GM12878 (cell line): Measurements from ENCODE around the gene PTEN. TPM values are rescaled to one million over a fixed set of nuclear protein-coding genes. Genes with fewer than 3 reads are reported as not detected.

Experiments used
- ATAC-seq: fragments of 200-7000 bp; cut with Tn5 transposase; 3 replicates; pipeline ENCODE4 v1.9.1; 2020; ENCODE audit warnings: mild to moderate bottlenecking, moderate library complexity
- BruUV-seq: library from RNA; stranded (reverse); fragments of 400-500 nt; replicated peaks from 2 replicates; lab custom pipeline; 2021; lab: Mats Ljungman, UMichigan
- CTCF ChIA-PET: fragments of 300-600 bp; sonication (Branson Sonifier 250); formaldehyde crosslinking; extraction: SDS; loops from one replicate; lab custom pipeline; 2021; ENCODE audit warnings: inconsistent platforms; lab: Yijun Ruan, JAX
- POLR2A ChIA-PET: fragments of 350-600 bp; formaldehyde crosslinking; extraction: SDS; loops from one replicate; lab custom pipeline; 2021; ENCODE audit warnings: inconsistent platforms; lab: Charles Lee
- RAD21 ChIA-PET: fragments of 300-600 bp; sonication (Branson Sonifier 250); formaldehyde crosslinking; loops from one replicate; lab custom pipeline; 2023; ENCODE audit warnings: antibody characterized with exemption; ENCODE audit not compliant: unreplicated experiment; lab: Charles Lee
- SMC1A ChIA-PET: fragments of 300-600 bp; sonication (Branson Sonifier 250); formaldehyde crosslinking; loops from one replicate; lab custom pipeline; 2023; ENCODE audit not compliant: unreplicated experiment, uncharacterized antibody; lab: Charles Lee
- DNase-seq: peaks from one replicate; pipeline ENCODE4 v3.0.0-alpha.2; 2011; ENCODE audit warnings: low read depth, low spot score
- FAIRE-seq: peaks from 3 replicates; lab custom pipeline; 2011; peaks lifted over from hg19 to GRCh38; lab: Jason Lieb, UNC
- H2AFZ ChIP-seq: 2 replicates; pipeline ENCODE4 v1.6.0; 2011; ENCODE audit warnings: low read depth, low read length, control low read depth; ENCODE audit not compliant: control insufficient read depth
- H3K27ac ChIP-seq: 2 replicates; pipeline ENCODE4 v1.5.1; 2011; ENCODE audit warnings: control low read depth; ENCODE audit not compliant: control insufficient read depth, insufficient read depth
- H3K27me3 ChIP-seq, 2 experiments: replicated peaks in 1 of 2; 2 replicates each; pipeline versions ENCODE4 v1.6.0 to v1.6.1; 2011; ENCODE audit warnings: low read length in 1 of 2; ENCODE audit not compliant: control insufficient read depth in 2 of 2, insufficient read depth in 2 of 2
- H3K36me3 ChIP-seq, 2 experiments: 2 replicates each; pipeline ENCODE4 v1.5.1; 2011; ENCODE audit warnings: low read length in 1 of 2; ENCODE audit not compliant: control insufficient read depth in 2 of 2, insufficient read depth in 2 of 2
- H3K4me1 ChIP-seq: 2 replicates; pipeline ENCODE4 v1.6.1; 2011; ENCODE audit warnings: mild to moderate bottlenecking, low read length, moderate library complexity, mixed read lengths; ENCODE audit not compliant: control insufficient read depth, insufficient read depth
- H3K4me2 ChIP-seq: 2 replicates; pipeline ENCODE4 v1.6.0; 2011; ENCODE audit warnings: control low read depth; ENCODE audit not compliant: control insufficient read depth, insufficient read depth
- H3K4me3 ChIP-seq: fragments of 200-600 bp; sonication (generic); 2 replicates; pipeline ENCODE4 v1.5.1; 2016
- H3K79me2 ChIP-seq: 2 replicates; pipeline ENCODE4 v1.6.0; 2011; ENCODE audit warnings: low read length; ENCODE audit not compliant: control insufficient read depth, insufficient read depth
- H3K9ac ChIP-seq: 2 replicates; pipeline ENCODE4 v1.8.0; 2011; ENCODE audit warnings: low read length, control low read depth, mixed read lengths; ENCODE audit not compliant: control insufficient read depth, insufficient read depth
- H3K9me3 ChIP-seq: replicated peaks from 3 replicates; pipeline ENCODE4 v1.5.1; 2011; ENCODE audit warnings: mild to moderate bottlenecking, low read length; ENCODE audit not compliant: control insufficient read depth, insufficient read depth
- H4K20me1 ChIP-seq: 2 replicates; pipeline ENCODE4 v1.6.0; 2011; ENCODE audit not compliant: control insufficient read depth, insufficient read depth
- EGR1 ChIP-seq, 2 experiments: IDR thresholded peaks; 1 replicate in 1 of 2; 2 replicates in 1 of 2; pipeline ENCODE4 v1.6.1; 2011 to 2012; ENCODE audit warnings: low read depth in 2 of 2, low read length in 2 of 2, borderline replicate concordance in 1 of 2, mild to moderate bottlenecking in 1 of 2, moderate library complexity in 1 of 2
- EP300 ChIP-seq, 2 experiments: fragments of 150-350 bp in 1 of 2; IDR thresholded peaks; 2 replicates each; pipeline ENCODE4 v1.6.1; 2011 to 2012; ENCODE audit warnings: low read depth in 2 of 2, low read length in 2 of 2, borderline replicate concordance in 1 of 2, improper control_type of control experiment in 1 of 2, inconsistent platforms in 1 of 2; ENCODE audit not compliant: control insufficient read depth in 1 of 2
- FOS ChIP-seq: IDR thresholded peaks from 3 replicates; pipeline ENCODE4 v1.6.1; 2011; ENCODE audit warnings: borderline replicate concordance; ENCODE audit not compliant: insufficient read length; ENCODE audit errors: extremely low read depth
- LARP7 ChIP-seq: fragments of 450-650 bp; IDR thresholded peaks from 2 replicates; pipeline ENCODE4 v1.6.1; 2017; ENCODE audit warnings: mild to moderate bottlenecking
- PML ChIP-seq: IDR thresholded peaks from 2 replicates; pipeline ENCODE4 v1.6.1; 2012; ENCODE audit warnings: low read length, inconsistent platforms
- POLR2A ChIP-seq: IDR thresholded peaks from 2 replicates; pipeline ENCODE4 v1.6.1; 2011; ENCODE audit warnings: low read depth, mild to moderate bottlenecking, low read length
- POU2F2 ChIP-seq: IDR thresholded peaks from 3 replicates; pipeline ENCODE4 v1.6.1; 2011; ENCODE audit warnings: low read depth, mild to moderate bottlenecking, low read length, borderline replicate concordance
- RAD51 ChIP-seq: fragments of 450-650 bp; IDR thresholded peaks from 2 replicates; pipeline ENCODE4 v1.6.1; 2016; ENCODE audit warnings: moderate library complexity, mild to moderate bottlenecking, inconsistent platforms
- RCOR1 ChIP-seq: conservative IDR thresholded peaks from 2 replicates; pipeline ENCODE4 v1.6.1; 2012; ENCODE audit warnings: low read depth, low read length, improper control_type of control experiment
- RFX5 ChIP-seq: IDR thresholded peaks from 2 replicates; pipeline ENCODE4 v1.6.1; 2011; ENCODE audit warnings: low read depth, low read length, improper control_type of control experiment
- SMAD5 ChIP-seq: IDR thresholded peaks from 2 replicates; pipeline ENCODE4 v1.6.1; 2016; ENCODE audit warnings: antibody characterized with exemption, low read depth
- TCF12 ChIP-seq: IDR thresholded peaks from 2 replicates; pipeline ENCODE4 v1.6.1; 2011; ENCODE audit warnings: low read depth, mild to moderate bottlenecking, low read length
- ZZZ3 ChIP-seq: IDR thresholded peaks from 2 replicates; pipeline ENCODE4 v1.6.1; 2011; ENCODE audit warnings: low read depth; ENCODE audit not compliant: control insufficient read depth, insufficient read length
- WGBS: methylation state at CpG from one replicate; pipeline ENCODE4 v1.1.6; 2016; ENCODE audit warnings: low lambda C conversion rate; ENCODE audit not compliant: insufficient replicate concordance, insufficient coverage; ENCODE audit errors: missing lambda C conversion rate; 5-methylcytosine and 5-hydroxymethylcytosine counted together
- in situ Hi-C: fragments of 300-500 bp; cut with MboI; formaldehyde crosslinking; loops from 9 replicates; pipeline ENCODE4 v1.14.3; 2018; ENCODE audit warnings: mixed read lengths
- intact Hi-C: fragments of 100-400 bp; cut with micrococcal nuclease; formaldehyde crosslinking; loops from one replicate; pipeline ENCODE4 v1.14.2; 2022; ENCODE audit not compliant: unreplicated experiment
- polyA plus RNA-seq, 11 experiments: library from polyadenylated mRNA; depleted of rRNA in 4 of 11; unstranded in 6 of 11; stranded (reverse) in 5 of 11; fragments of >200 nt; fragmentation: Nextera tagmentation in 4 of 11; fragmentation: Illumina TruSeq in 1 of 11; extraction: Ambion mirVana in 4 of 11; extraction: Trizol in 1 of 11; gene quantifications; 1 replicate in 1 of 11; 2 replicates in 10 of 11; pipeline versions ENCODE4 v1.2.1 to v1.2.3, GENCODE V29; 2011 to 2016; ENCODE audit warnings: inconsistent platforms in 2 of 11, missing spikeins in 2 of 11, low read depth in 1 of 11
- total RNA-seq, 4 experiments: library from RNA; depleted of rRNA in 3 of 4; stranded (reverse); fragments of >200 nt in 3 of 4; fragmentation: Illumina TruSeq in 1 of 4; extraction: Trizol in 1 of 4; gene quantifications; 2 replicates each; pipeline versions ENCODE4 v1.2.1 to v1.2.3, GENCODE V29; 2013 to 2021
- TF ChIP-seq, protein P1 (sequence below): IDR thresholded peaks from 2 replicates; pipeline ENCODE4 v1.6.1; 2012; ENCODE audit warnings: mild to moderate bottlenecking, low read depth, low read length

The PTEN gene
- total and polyA plus RNA-seq, 10 of the 15 experiments (the other 5 are each of a cell fraction or from before 2014, with no cell fraction given): 26.1 to 175 (median 58.1) TPM

DNA sequence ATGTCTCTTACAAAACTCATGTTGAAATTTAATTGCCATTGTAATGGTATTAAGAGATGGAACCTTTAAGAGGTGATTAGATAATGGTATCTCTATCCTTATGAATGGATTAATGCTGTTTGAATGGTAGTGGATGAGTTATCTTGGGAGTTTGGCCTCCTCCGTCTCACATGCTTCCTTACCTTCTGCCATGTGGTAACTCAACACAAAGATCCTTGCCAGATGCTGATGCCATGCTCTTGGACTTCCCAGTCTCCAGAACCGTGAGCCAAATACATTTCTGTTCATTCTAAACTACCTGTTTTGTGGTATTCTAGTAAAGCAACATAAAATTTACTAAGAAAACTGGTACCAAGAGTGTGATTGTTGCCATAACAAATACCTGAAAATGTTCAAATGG lies 23.2 kb downstream of the PTEN start:
- H3K36me3 ChIP-seq: peaks cover 2 to 21% of the 10 kb centered on the region in 2 experiments
- POLR2A ChIA-PET: no interaction called here

DNA sequence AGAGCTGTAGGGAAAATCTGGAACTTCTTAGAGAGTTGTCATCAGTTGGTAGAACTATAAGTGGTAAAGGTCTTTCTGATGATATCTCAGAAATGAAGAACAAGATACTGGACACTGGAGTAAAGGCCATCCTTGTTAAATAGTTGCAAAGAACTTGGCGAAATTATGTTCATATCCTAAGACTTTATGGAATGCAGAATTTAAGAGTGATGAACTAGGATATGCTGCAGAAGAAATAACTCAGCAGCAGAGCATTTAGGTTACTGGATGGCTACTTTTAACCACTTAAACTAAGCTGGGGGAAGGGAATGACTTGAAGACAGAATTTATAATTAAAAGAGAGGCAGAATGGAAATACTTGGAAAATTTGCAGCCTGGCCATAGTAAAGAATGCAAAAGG lies 23.7 kb downstream of the PTEN start:
- SMC1A ChIA-PET: interaction anchor here (0.9 to 2.4 kb wide), 3 partner anchors 25 to 29 kb away, joined by 3 to 6 read pairs (median 4); no protein-coding TSS in a partner anchor
- 100% methylated on average over 1 of the region's 1 CpG for WGBS
- no peak overlapping the region for H3K4me2 ChIP-seq
- peaks cover 7% of the 10 kb centered on the region; the same call in 2 of the 3 replicates for H3K9me3 ChIP-seq
- CTCF ChIA-PET: no interaction called here
- peaks cover 5% of the 10 kb centered on the region; the same call in 1 of the 2 replicates for H4K20me1 ChIP-seq
- intact Hi-C loops (no loop called here), in situ Hi-C loops (no loop called here)
- POLR2A ChIA-PET: no interaction called here
- TF ChIP-seq FOS: no peak
- no peak for TF ChIP-seq RFX5
- no peak for TF ChIP-seq EP300 (IDR thresholded peaks at IDR 0.05; ENCODE audit: borderline replicate concordance in 1 of 2, control insufficient read depth in 1 of 2, low read depth in 2 of 2, low read length in 2 of 2)
- no peak for TF ChIP-seq LARP7
- no peak for TF ChIP-seq RAD51
- no peak for TF ChIP-seq PML
- TF ChIP-seq, protein P1, sequence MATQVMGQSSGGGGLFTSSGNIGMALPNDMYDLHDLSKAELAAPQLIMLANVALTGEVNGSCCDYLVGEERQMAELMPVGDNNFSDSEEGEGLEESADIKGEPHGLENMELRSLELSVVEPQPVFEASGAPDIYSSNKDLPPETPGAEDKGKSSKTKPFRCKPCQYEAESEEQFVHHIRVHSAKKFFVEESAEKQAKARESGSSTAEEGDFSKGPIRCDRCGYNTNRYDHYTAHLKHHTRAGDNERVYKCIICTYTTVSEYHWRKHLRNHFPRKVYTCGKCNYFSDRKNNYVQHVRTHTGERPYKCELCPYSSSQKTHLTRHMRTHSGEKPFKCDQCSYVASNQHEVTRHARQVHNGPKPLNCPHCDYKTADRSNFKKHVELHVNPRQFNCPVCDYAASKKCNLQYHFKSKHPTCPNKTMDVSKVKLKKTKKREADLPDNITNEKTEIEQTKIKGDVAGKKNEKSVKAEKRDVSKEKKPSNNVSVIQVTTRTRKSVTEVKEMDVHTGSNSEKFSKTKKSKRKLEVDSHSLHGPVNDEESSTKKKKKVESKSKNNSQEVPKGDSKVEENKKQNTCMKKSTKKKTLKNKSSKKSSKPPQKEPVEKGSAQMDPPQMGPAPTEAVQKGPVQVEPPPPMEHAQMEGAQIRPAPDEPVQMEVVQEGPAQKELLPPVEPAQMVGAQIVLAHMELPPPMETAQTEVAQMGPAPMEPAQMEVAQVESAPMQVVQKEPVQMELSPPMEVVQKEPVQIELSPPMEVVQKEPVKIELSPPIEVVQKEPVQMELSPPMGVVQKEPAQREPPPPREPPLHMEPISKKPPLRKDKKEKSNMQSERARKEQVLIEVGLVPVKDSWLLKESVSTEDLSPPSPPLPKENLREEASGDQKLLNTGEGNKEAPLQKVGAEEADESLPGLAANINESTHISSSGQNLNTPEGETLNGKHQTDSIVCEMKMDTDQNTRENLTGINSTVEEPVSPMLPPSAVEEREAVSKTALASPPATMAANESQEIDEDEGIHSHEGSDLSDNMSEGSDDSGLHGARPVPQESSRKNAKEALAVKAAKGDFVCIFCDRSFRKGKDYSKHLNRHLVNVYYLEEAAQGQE: no peak
- no peak for TF ChIP-seq SMAD5
- no peak for TF ChIP-seq POU2F2
- no peak for TF ChIP-seq ZZZ3
- no peak for TF ChIP-seq EGR1 (IDR thresholded peaks at IDR 0.05; ENCODE audit: borderline replicate concordance in 1 of 2, low read depth in 2 of 2, low read length in 2 of 2)
- TF ChIP-seq RCOR1: no peak
- H3K4me1 ChIP-seq: no peaks in the 10 kb centered on the region; the same call in 1 of the 2 replicates
- H3K36me3 ChIP-seq: peaks cover 2 to 23% of the 10 kb centered on the region in 2 experiments
- H3K9ac ChIP-seq: no peak overlapping the region
- no peaks in the 10 kb centered on the region for H3K27me3 ChIP-seq
- RAD21 ChIA-PET: no interaction called here
- no peak overlapping the region for H2AFZ ChIP-seq
- BruUV-seq: no TSS peak
- FAIRE-seq (no peak), DNase-seq (no peak), ATAC-seq (no peak)
- peaks cover 94% of the 10 kb centered on the region for H3K79me2 ChIP-seq
- no peak overlapping the region for H3K4me3 ChIP-seq
- H3K27ac ChIP-seq: no peak overlapping the region

More for the DNA sequence above, 23.2 kb downstream of the PTEN start:
- Histone ChIP-seq H3K4me1 (no peaks in the 10 kb centered on the region; the same call in 1 of the 2 replicates), H2AFZ (no peak overlapping the region), H3K27me3 (no peaks in the 10 kb centered on the region), H4K20me1 (peaks cover 5% of the 10 kb centered on the region; the same call in 1 of the 2 replicates), H3K27ac (no peak overlapping the region), H3K9me3 (peaks cover 7% of the 10 kb centered on the region; the same call in 2 of the 3 replicates), H3K9ac (no peak overlapping the region), H3K4me3 (no peak overlapping the region), H3K79me2 (peaks cover 93% of the 10 kb centered on the region), H3K4me2 (no peak overlapping the region)
- TF ChIP-seq POLR2A (0 out of 2 replicates have a peak, but pooled peaks have one; percentile 8), TCF12 (no peak)
- BruUV-seq: no TSS peak
- in situ Hi-C loops (no loop called here), intact Hi-C loops (no loop called here)
- no peak for FAIRE-seq
- ATAC-seq: no peak
- ChIA-PET CTCF (no interaction called here), SMC1A (interaction anchor here (0.6 to 2.4 kb wide), 3 partner anchors 24 to 179 kb away, joined by 4 to 6 read pairs (median 5); no protein-coding TSS in a partner anchor), RAD21 (no interaction called here)
- 90% methylated on average over 2 of the region's 2 CpGs for WGBS
- no peak for DNase-seq
